H9 (cell line): Measurements from ENCODE around the gene PHEX. TPM values are rescaled to one million over a fixed set of nuclear protein-coding genes. Genes with fewer than 3 reads are reported as not detected.

Experiments used
- DNase-seq: peaks from one replicate; pipeline ENCODE4 v3.0.0-alpha.2; 2017
- H2AFZ ChIP-seq: one replicate; pipeline ENCODE4 v1.6.1; 2013; ENCODE audit warnings: mild to moderate bottlenecking, low read length, control low read depth, moderate library complexity
- H2AK5ac ChIP-seq: 2 replicates; pipeline ENCODE4 v1.6.1; 2013; ENCODE audit warnings: low read length, control low read depth, mixed read lengths; ENCODE audit not compliant: insufficient read length
- H2BK120ac ChIP-seq: one replicate; pipeline ENCODE4 v1.6.1; 2013; ENCODE audit warnings: low read depth, mild to moderate bottlenecking, low read length, control low read depth, inconsistent platforms; ENCODE audit not compliant: poor library complexity, severe bottlenecking
- H2BK12ac ChIP-seq: 2 replicates; pipeline ENCODE4 v1.6.1; 2013; ENCODE audit warnings: low read length, control low read depth, mixed read lengths, low read depth; ENCODE audit not compliant: insufficient read length
- H2BK15ac ChIP-seq: 2 replicates; pipeline ENCODE4 v1.6.1; 2013; ENCODE audit warnings: low read depth, low read length, control low read depth
- H2BK20ac ChIP-seq: one replicate; pipeline ENCODE4 v1.6.1; 2013; ENCODE audit warnings: low read depth, mild to moderate bottlenecking, low read length, control low read depth, inconsistent platforms; ENCODE audit not compliant: poor library complexity, severe bottlenecking
- H2BK5ac ChIP-seq: 2 replicates; pipeline ENCODE4 v1.6.1; 2013; ENCODE audit warnings: low read length, control low read depth, mixed read lengths; ENCODE audit not compliant: insufficient read length
- H3K14ac ChIP-seq: 2 replicates; pipeline ENCODE4 v1.6.1; 2013; ENCODE audit warnings: low read length, control low read depth; ENCODE audit not compliant: insufficient read depth
- H3K18ac ChIP-seq: 2 replicates; pipeline ENCODE4 v1.6.1; 2013; ENCODE audit warnings: low read depth, mild to moderate bottlenecking, mixed read lengths, low read length, control low read depth; ENCODE audit not compliant: insufficient read length
- H3K23ac ChIP-seq: 2 replicates; pipeline ENCODE4 v1.6.1; 2013; ENCODE audit warnings: low read length, control low read depth, mixed read lengths, low read depth; ENCODE audit not compliant: insufficient read length
- H3K23me2 ChIP-seq: 2 replicates; pipeline ENCODE4 v1.6.1; 2013; ENCODE audit warnings: low read depth, mild to moderate bottlenecking, mixed read lengths, low read length, control low read depth; ENCODE audit not compliant: insufficient read length, poor library complexity, severe bottlenecking
- H3K27ac ChIP-seq: 2 replicates; pipeline ENCODE4 v1.5.1; 2013; ENCODE audit warnings: low read length, control low read depth, mixed read lengths, low read depth; ENCODE audit not compliant: insufficient read length
- H3K27me3 ChIP-seq: 2 replicates; pipeline ENCODE4 v1.6.1; 2013; ENCODE audit warnings: low read length, control low read depth, inconsistent platforms; ENCODE audit not compliant: insufficient read depth
- H3K4ac ChIP-seq: 2 replicates; pipeline ENCODE4 v1.6.1; 2013; ENCODE audit warnings: low read depth, mild to moderate bottlenecking, control low read depth, inconsistent platforms, low read length, moderate library complexity
- H3K4me1 ChIP-seq: 2 replicates; pipeline ENCODE4 v1.6.1; 2013; ENCODE audit warnings: low read length, control low read depth, inconsistent platforms; ENCODE audit not compliant: insufficient read depth
- H3K4me2 ChIP-seq: 2 replicates; pipeline ENCODE4 v1.6.1; 2013; ENCODE audit warnings: low read length, control low read depth, mixed read lengths; ENCODE audit not compliant: insufficient read length, insufficient read depth
- H3K56ac ChIP-seq: 2 replicates; pipeline ENCODE4 v1.6.1; 2013; ENCODE audit warnings: low read depth, mild to moderate bottlenecking, mixed read lengths, low read length, control low read depth; ENCODE audit not compliant: insufficient read length
- H3K79me1 ChIP-seq: 2 replicates; pipeline ENCODE4 v1.6.1; 2013; ENCODE audit warnings: low read depth, mild to moderate bottlenecking, moderate library complexity, low read length, control low read depth, inconsistent platforms; ENCODE audit not compliant: insufficient read depth, poor library complexity, severe bottlenecking
- H3K79me2 ChIP-seq: 2 replicates; pipeline ENCODE4 v1.6.1; 2013; ENCODE audit warnings: low read length, control low read depth, inconsistent platforms; ENCODE audit not compliant: insufficient read depth
- H3K9ac ChIP-seq: 2 replicates; pipeline ENCODE4 v1.6.1; 2013; ENCODE audit warnings: low read length, control low read depth, mixed read lengths; ENCODE audit not compliant: insufficient read length; ENCODE audit errors: extremely low read depth
- H3K9me3 ChIP-seq: one replicate; pipeline ENCODE4 v1.6.1; 2013; ENCODE audit warnings: low read depth, low read length, inconsistent platforms; ENCODE audit not compliant: control insufficient read depth
- H3T11ph ChIP-seq: one replicate; pipeline ENCODE4 v1.6.1; 2013; ENCODE audit warnings: mild to moderate bottlenecking, low read length, control low read depth, inconsistent platforms
- H4K20me1 ChIP-seq: one replicate; pipeline ENCODE4 v1.6.1; 2013; ENCODE audit not compliant: control insufficient read depth, insufficient read length, insufficient read depth
- H4K5ac ChIP-seq: 2 replicates; pipeline ENCODE4 v1.6.1; 2013; ENCODE audit warnings: low read depth, mild to moderate bottlenecking, mixed read lengths, low read length, control low read depth; ENCODE audit not compliant: insufficient read length
- H4K8ac ChIP-seq: replicated peaks from 2 replicates; pipeline ENCODE4 v1.6.1; 2013; ENCODE audit warnings: low read length, control low read depth, mixed read lengths, low read depth; ENCODE audit not compliant: insufficient read length
- H4K91ac ChIP-seq: 2 replicates; pipeline ENCODE4 v1.6.1; 2013; ENCODE audit warnings: low read depth, mild to moderate bottlenecking, moderate library complexity, mixed read lengths, low read length, control low read depth; ENCODE audit not compliant: insufficient read length
- H3K27ac Mint-ChIP-seq, 3 experiments: 2 replicates in 2 of 3; 3 replicates in 1 of 3; pipeline ENCODE4 v1.8.0; 2020 to 2021; ENCODE audit warnings: mixed read lengths in 3 of 3, mild to moderate bottlenecking in 1 of 3, moderate library complexity in 1 of 3
- H3K27me3 Mint-ChIP-seq: 2 replicates; pipeline ENCODE4 v1.8.0; 2021; ENCODE audit warnings: low read depth, mild to moderate bottlenecking, moderate library complexity, mixed read lengths
- H3K36me3 Mint-ChIP-seq, 3 experiments: 2 replicates in 2 of 3; 3 replicates in 1 of 3; pipeline ENCODE4 v1.8.0; 2020 to 2021; ENCODE audit warnings: low read depth in 3 of 3, mixed read lengths in 3 of 3; ENCODE audit not compliant: insufficient read depth in 1 of 3
- H3K4me1 Mint-ChIP-seq, 2 experiments: 2 replicates each; pipeline ENCODE4 v1.8.0; 2020; ENCODE audit warnings: mixed read lengths in 2 of 2
- H3K4me3 Mint-ChIP-seq, 2 experiments: 2 replicates in 1 of 2; 3 replicates in 1 of 2; pipeline ENCODE4 v1.8.0; 2020 to 2021; ENCODE audit warnings: mild to moderate bottlenecking in 2 of 2, mixed read lengths in 2 of 2, moderate library complexity in 1 of 2
- H3K9me3 Mint-ChIP-seq, 2 experiments: 2 replicates in 1 of 2; 3 replicates in 1 of 2; pipeline ENCODE4 v1.8.0; 2020; ENCODE audit warnings: mild to moderate bottlenecking in 2 of 2, mixed read lengths in 2 of 2, moderate library complexity in 1 of 2
- WGBS: extraction: QIAGEN DNeasy Blood & Tissue Kit; methylation state at CpG from one replicate; pipeline ENCODE4 v1.1.7; 2013; ENCODE audit warnings: missing lambda C conversion rate, low lambda C conversion rate, mixed read lengths; ENCODE audit not compliant: insufficient read length; ENCODE audit errors: extremely low coverage; 5-methylcytosine and 5-hydroxymethylcytosine counted together
- total RNA-seq: library from RNA; stranded (reverse); gene quantifications from 2 replicates; pipeline ENCODE4 v1.2.1, GENCODE V29; 2021
- TF ChIP-seq, protein P1 (sequence below): fragments of 200-600 bp; sonication (generic); conservative IDR thresholded peaks from 3 replicates; pipeline ENCODE4 v1.8.0; 2021; ENCODE audit warnings: antibody characterized with exemption, mild to moderate bottlenecking

Gene PHEX
- total RNA-seq, 1 experiment from 2014 or later = 0.11 TPM

DNA sequence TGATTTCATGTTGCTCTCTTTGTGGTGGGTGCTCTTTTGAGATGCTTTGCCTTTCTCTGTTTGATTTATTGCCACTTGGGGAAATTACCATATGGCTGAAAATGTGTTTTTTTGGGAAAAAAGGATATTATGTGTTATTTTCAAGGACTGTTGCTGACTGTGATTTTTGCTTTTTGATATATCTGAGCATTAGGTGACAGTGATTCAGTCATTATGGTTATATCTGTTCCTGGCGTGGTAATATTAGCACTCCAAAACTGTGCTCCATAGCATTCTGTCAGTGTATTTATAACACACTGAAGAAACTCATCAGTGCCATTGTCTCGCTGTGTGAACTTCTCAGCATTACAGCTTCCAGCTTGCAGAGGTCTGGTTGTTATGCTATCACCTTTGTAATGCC, 73.8 kb downstream of the PHEX start:
- no peaks in the 10 kb centered on the region for H3K23me2 ChIP-seq
- no CpG with 5 or more reads among the region's 2 CpGs for whole genome bisulfite sequencing
- H3K4me3 Mint-ChIP-seq = no peak overlapping the region
- no peak overlapping the region for H4K91ac ChIP-seq
- no peak overlapping the region for H2BK5ac ChIP-seq
- H4K8ac ChIP-seq = no peak overlapping the region
- no peak overlapping the region for H2BK12ac ChIP-seq
- H3K4me1 ChIP-seq = no peaks in the 10 kb centered on the region
- no peaks in the 10 kb centered on the region for H3K27me3 Mint-ChIP-seq
- no peaks in the 10 kb centered on the region for H3K27me3 ChIP-seq
- no peaks in the 10 kb centered on the region for H4K20me1 ChIP-seq
- no peak overlapping the region for H3K23ac ChIP-seq
- H3K9me3 ChIP-seq = no peaks in the 10 kb centered on the region
- no peak for DNase-seq
- H3K9me3 Mint-ChIP-seq = peaks cover 11 to 26% of the 10 kb centered on the region in 2 experiments
- no peak overlapping the region for H2BK15ac ChIP-seq
- H3K4me2 ChIP-seq = no peak overlapping the region
- TF ChIP-seq, protein P1, sequence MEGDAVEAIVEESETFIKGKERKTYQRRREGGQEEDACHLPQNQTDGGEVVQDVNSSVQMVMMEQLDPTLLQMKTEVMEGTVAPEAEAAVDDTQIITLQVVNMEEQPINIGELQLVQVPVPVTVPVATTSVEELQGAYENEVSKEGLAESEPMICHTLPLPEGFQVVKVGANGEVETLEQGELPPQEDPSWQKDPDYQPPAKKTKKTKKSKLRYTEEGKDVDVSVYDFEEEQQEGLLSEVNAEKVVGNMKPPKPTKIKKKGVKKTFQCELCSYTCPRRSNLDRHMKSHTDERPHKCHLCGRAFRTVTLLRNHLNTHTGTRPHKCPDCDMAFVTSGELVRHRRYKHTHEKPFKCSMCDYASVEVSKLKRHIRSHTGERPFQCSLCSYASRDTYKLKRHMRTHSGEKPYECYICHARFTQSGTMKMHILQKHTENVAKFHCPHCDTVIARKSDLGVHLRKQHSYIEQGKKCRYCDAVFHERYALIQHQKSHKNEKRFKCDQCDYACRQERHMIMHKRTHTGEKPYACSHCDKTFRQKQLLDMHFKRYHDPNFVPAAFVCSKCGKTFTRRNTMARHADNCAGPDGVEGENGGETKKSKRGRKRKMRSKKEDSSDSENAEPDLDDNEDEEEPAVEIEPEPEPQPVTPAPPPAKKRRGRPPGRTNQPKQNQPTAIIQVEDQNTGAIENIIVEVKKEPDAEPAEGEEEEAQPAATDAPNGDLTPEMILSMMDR = no peak
- H2BK20ac ChIP-seq = no peak overlapping the region
- no peak overlapping the region for H3K56ac ChIP-seq
- no peak overlapping the region for H3K27ac Mint-ChIP-seq
- H3K27ac ChIP-seq = no peak overlapping the region
- H2AFZ ChIP-seq = no peak overlapping the region
- no peak overlapping the region for H3K18ac ChIP-seq
- no peaks in the 10 kb centered on the region for H3K79me1 ChIP-seq
- H2BK120ac ChIP-seq = no peak overlapping the region
- peaks cover 0 to 8% (median 7%) of the 10 kb centered on the region in 3 experiments; a peak in 2 of 7 replicates for H3K36me3 Mint-ChIP-seq
- H3K4ac ChIP-seq = no peak overlapping the region
- H3K79me2 ChIP-seq = no peaks in the 10 kb centered on the region; the same call in 1 of the 2 replicates
- H3K9ac ChIP-seq = no peak overlapping the region
- peaks cover 0 to 13% of the 10 kb centered on the region in 2 experiments; a peak in 3 of 4 replicates for H3K4me1 Mint-ChIP-seq
- no peak overlapping the region for H4K5ac ChIP-seq
- H2AK5ac ChIP-seq = no peak overlapping the region
- no peak overlapping the region for H3T11ph ChIP-seq
- no peak overlapping the region for H3K14ac ChIP-seq
